ENCODE data around the gene MTREX.

Gene MTREX

GRCh38 chr5:55324815-55325418, 17.1 kb downstream of the MTREX start:
- DNase-seq (ENCODE audit: low read depth) = peak; percentile 21

- no peak for DNase-seq (ENCODE audit: low read depth)
Observed at GRCh38 chr5:55325621-55326020, 17.8 kb downstream of the MTREX start.

- DNase-seq (ENCODE audit: low read depth) = no peak
Observed at GRCh38 chr5:55327281-55327680, 19.5 kb downstream of the MTREX start.

- no peak for DNase-seq (ENCODE audit: low read depth)
Observed at GRCh38 chr5:55331321-55331720, 23.5 kb downstream of the MTREX start.

- DNase-seq (ENCODE audit: low read depth) = no peak
Observed at GRCh38 chr5:55333017-55333416, 25.2 kb downstream of the MTREX start.

GRCh38 chr5:55333811-55334210, 26.0 kb downstream of the MTREX start:
- DNase-seq (ENCODE audit: low read depth) = no peak

- no peak for DNase-seq (ENCODE audit: low read depth)
Observed at GRCh38 chr5:55338092-55338613, 30.4 kb downstream of the MTREX start.

GRCh38 chr5:55338810-55339243, 31.0 kb downstream of the MTREX start:
- no peak for DNase-seq (ENCODE audit: low read depth)

GRCh38 chr5:55343107-55343506, 35.3 kb downstream of the MTREX start:
- DNase-seq (ENCODE audit: low read depth) = no peak

- no peak for DNase-seq (ENCODE audit: low read depth)
Observed at GRCh38 chr5:55343609-55344008, 35.8 kb downstream of the MTREX start.

- DNase-seq (ENCODE audit: low read depth) = no peak
Observed at GRCh38 chr5:55344392-55344992, 36.7 kb downstream of the MTREX start.

GRCh38 chr5:55345327-55345726, 37.5 kb downstream of the MTREX start:
- no peak for DNase-seq (ENCODE audit: low read depth)

- no peak for DNase-seq (ENCODE audit: low read depth)
Observed at GRCh38 chr5:55347786-55348185, 40.0 kb downstream of the MTREX start.

- DNase-seq (ENCODE audit: low read depth) = no peak
Observed at GRCh38 chr5:55350754-55351153, 43.0 kb downstream of the MTREX start.

GRCh38 chr5:55356896-55357295, 49.1 kb downstream of the MTREX start:
- no peak for DNase-seq (ENCODE audit: low read depth)

- DNase-seq (ENCODE audit: low read depth) = no peak
Observed at GRCh38 chr5:55360190-55360589, 52.4 kb downstream of the MTREX start.

- no peak for DNase-seq (ENCODE audit: low read depth)
Observed at GRCh38 chr5:55363856-55364255, 56.1 kb downstream of the MTREX start.

GRCh38 chr5:55364537-55365055, 56.8 kb downstream of the MTREX start:
- DNase-seq (ENCODE audit: low read depth) = no peak

GRCh38 chr5:55370291-55370925, 62.6 kb downstream of the MTREX start:
- no peak for DNase-seq (ENCODE audit: low read depth)

- no peak for DNase-seq (ENCODE audit: low read depth)
Observed at GRCh38 chr5:55371145-55371544, 63.4 kb downstream of the MTREX start.

GRCh38 chr5:55372130-55372925, 64.5 kb downstream of the MTREX start:
- no peak for DNase-seq (ENCODE audit: low read depth)

- no peak for DNase-seq (ENCODE audit: low read depth)
Observed at GRCh38 chr5:55377810-55378209, 70.0 kb downstream of the MTREX start.
